GM18907 (cell line): Measurements from ENCODE around the gene ZNF582.
"Not testable (repeated sequence)": the region's sequence is repeated elsewhere in the genome, so short reads cannot be mapped to it uniquely, and the experiment has no call there.

Source experiments
- ATAC-seq: cut with Tn5 transposase; IDR thresholded peaks from one replicate; pipeline ENCODE4 v1.9.1; 2021; ENCODE audit warnings: mild to moderate bottlenecking, moderate library complexity; ENCODE audit not compliant: unreplicated experiment

The ZNF582 gene

GRCh38 chr19:56355517-56355916 lies 37.8 kb downstream of the ZNF582 start:
- no peak for ATAC-seq

GRCh38 chr19:56351208-56351607 lies 42.1 kb downstream of the ZNF582 start:
- ATAC-seq: no peak

DNA sequence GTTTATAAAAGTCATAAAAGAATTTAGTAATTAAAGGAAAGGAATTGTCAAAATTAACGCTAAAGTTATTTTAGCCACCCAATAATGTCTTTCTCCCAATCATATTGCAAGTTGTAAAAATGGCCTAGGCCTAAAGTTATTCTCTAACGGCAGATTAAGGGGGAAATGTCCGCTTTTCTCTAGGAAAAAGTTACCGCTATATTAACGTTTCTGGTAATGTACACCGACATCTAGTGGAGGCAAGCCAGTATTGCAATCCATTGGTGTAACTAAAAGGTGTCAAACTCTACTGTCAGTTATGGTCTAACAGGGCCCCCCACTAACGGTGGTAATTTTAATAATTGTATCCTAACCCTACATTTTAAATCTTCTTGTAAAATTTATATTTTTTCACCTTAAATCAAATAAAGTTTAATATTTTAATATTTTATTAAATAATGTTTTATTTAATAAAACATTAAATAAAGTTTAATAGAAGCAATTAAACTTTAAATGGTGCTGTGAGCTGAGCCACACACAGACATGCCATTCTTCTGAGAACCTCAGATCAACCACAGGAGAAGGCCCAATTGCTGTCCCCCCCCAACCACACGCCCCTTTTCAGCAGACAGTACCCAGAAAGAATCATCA lies 42.8 kb downstream of the ZNF582 start:
- no peak for ATAC-seq

DNA sequence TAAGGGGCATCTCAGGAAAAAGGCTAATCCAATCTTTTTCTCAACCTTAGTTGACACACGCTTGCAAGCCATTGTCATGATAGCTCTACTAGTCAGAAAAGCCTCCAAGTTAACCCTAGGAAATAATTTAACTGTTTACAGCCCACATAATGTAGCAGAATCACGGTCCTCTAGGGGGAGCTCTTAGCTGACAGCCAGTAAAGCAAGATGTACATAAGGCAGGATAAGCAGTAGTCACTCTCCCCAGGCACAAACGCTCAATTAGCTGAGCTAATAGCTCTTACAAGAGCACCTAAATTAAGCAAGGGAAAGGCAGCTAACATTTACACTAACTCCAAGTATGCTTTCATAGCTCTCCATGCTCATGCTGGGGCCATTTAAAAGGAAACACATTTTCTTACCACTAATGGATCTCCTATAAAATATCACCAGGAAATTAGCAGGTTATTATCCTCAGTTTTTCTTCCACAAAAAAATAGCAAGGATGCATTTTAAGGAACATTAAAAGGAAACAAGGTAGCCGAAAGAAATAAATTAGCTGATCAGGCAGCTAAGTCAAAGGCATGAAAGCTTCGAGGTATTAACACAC lies 45.0 kb downstream of the ZNF582 start:
- ATAC-seq: no peak

DNA sequence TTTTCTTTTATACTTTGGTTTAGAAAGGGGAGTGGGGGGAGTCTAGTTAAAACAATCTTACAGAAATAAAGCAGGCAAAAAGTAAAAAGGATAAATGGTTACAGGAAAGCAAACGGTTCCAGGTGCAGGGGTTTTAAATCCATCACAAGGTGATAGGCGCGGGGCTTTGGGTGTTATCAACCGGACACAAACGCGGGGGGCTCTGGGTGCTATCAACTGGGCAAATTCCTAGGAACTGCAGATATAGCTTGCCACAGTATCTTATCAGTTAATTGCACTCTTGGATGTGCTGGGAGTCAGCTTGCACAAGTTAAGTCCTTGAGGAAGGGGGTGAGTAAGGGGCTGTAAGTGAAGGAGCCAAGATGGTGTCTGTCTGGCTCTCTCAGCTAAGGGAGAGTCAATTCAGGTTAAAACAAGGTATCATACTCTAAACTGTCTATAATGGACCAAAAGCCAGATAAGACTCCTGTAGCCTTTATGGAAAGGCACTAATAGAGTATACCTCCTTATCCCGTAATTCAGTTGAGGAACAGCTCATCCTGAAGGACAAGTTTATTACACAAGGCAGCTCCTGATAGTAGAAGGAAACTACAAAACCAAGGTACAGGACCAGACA lies 46.1 kb downstream of the ZNF582 start:
- no peak for ATAC-seq

DNA sequence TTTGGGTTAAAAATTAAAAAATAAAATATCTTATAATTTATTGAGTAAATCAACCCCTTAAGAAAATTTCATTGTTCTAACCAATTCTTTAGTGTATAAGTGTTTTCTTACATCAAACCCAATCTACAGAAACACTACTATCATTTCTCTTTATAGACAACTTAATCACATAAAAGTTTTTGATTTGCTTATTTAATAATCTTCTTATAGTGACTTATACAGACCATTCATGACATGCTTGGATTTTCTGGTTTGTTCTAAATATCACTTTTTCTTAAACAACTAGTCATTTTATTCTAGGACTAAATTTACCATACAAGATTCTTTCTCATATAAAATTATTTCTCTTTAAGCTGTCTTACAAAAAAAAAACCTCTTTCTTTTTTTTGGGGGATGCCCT lies 51.4 kb downstream of the ZNF582 start:
- ATAC-seq: no peak

GRCh38 chr19:56339031-56339430 lies 54.3 kb downstream of the ZNF582 start:
- ATAC-seq: not testable (repeated sequence)

DNA sequence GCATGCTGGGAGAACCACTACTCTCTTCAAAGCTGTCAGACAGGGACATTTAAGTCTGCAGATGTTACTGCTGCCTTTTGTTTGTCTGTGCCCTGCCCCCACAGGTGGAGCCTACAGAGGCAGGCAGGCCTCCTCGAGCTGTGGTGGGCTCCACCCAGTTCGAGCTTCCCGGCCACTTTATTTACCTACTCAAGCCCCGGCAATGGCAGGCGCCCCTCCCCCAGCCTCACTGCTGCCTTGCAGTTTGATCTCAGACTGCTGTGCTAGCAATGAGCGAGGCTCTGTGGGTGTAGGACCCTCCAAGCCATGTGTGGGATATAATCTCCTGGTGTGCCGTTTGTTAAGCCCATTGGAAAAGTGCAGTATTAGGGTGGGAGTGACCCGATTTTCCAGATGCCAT lies 56.3 kb downstream of the ZNF582 start:
- not testable (repeated sequence) for ATAC-seq

- ATAC-seq: not testable (repeated sequence)
These were observed 58.0 kb downstream of the ZNF582 start for GRCh38 chr19:56335371-56335770.

- no peak for ATAC-seq
These were observed 59.8 kb downstream of the ZNF582 start for GRCh38 chr19:56333506-56333905.
